Muscle layer of colon (tissue), 2 donors: Measurements from ENCODE around the gene CDC42EP3.

Experiments used
- H3K27ac ChIP-seq: one replicate; pipeline ENCODE4 v1.7.0; 2013; ENCODE audit warnings: low read depth, mild to moderate bottlenecking, low read length, moderate library complexity
- H3K27me3 ChIP-seq, 2 donors: one replicate each; pipeline ENCODE4 v1.7.0; 2013; ENCODE audit warnings: low read length in 2 of 2, mild to moderate bottlenecking in 2 of 2; ENCODE audit not compliant: insufficient read depth in 2 of 2, control insufficient read depth in 1 of 2
- H3K36me3 ChIP-seq: one replicate; pipeline ENCODE4 v1.7.0; 2013; ENCODE audit warnings: mild to moderate bottlenecking, low read length; ENCODE audit not compliant: insufficient read depth
- H3K4me1 ChIP-seq: one replicate; pipeline ENCODE4 v1.7.0; 2013; ENCODE audit warnings: mild to moderate bottlenecking, low read length; ENCODE audit not compliant: insufficient read depth
- H3K4me3 ChIP-seq, 2 donors: one replicate each; pipeline ENCODE4 v1.7.0; 2013; ENCODE audit warnings: low read length in 2 of 2, low read depth in 1 of 2, mild to moderate bottlenecking in 1 of 2, moderate library complexity in 1 of 2
- H3K9ac ChIP-seq: one replicate; pipeline ENCODE4 v1.7.0; 2013; ENCODE audit warnings: low read length
- H3K9me3 ChIP-seq: one replicate; pipeline ENCODE4 v1.7.0; 2013; ENCODE audit warnings: mild to moderate bottlenecking, low read length
- donor health status: abdominal sarcoma.
- donor health status: Adenocarcinoma of cecum.

CDC42EP3 gene

DNA sequence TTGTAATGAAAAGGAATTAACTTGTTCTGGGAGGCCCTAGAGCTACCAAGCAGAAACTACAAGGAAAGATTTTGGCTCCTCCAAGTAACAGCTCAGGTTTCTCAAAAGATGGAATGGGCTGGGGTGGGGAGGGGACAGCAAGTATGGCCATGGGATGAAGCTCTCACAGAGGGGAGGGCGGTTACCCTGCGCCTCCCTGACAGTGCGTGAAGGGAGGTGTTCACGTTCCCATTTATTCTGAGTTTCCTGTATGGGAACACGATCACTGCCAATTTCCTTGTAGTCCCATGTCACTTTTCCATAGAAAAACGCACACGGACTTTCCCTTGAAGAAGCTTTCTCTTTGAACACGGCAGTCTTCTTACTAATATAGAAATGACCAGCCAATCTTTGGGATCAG lies 17.0 kb downstream of the CDC42EP3 start:
- Histone ChIP-seq H3K27ac (peak overlapping the region; percentile 84), H3K9me3 (no peaks in the 10 kb centered on the region), H3K4me1 (peaks cover 91% of the 10 kb centered on the region), H3K4me3 (no peak overlapping the region), H3K9ac (no peak overlapping the region), H3K36me3 (no peaks in the 10 kb centered on the region), H3K27me3 (no peaks in the 10 kb centered on the region)

DNA sequence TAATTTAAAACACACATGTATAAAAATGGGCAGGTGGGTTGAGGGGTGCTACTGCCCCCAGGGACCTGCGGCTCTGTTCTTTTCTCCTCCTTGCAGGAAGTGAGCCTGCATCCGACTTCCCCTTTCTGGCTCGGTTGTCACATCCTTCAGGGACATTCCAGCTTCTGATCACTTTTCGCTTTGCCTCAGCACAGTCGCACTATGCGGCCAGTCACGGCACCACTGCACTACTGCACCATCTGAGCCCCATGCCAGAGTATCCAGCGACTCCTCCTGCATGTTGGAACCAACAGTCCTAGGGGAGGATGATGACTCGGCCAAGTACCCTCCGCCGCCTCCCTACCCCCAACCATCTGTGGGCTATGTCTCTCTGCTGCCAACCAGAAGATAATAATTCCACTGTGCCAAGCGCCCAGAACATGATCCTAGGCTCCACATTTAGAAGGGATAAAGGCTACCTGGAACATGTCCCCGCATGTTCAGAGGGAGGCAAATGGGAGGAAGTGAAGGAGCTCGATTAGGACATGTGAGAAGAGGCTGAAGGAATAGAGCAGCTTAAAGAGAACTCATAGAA lies 17.6 kb downstream of the CDC42EP3 start:
- no peak overlapping the region for H3K9ac ChIP-seq
- H3K9me3 ChIP-seq = no peaks in the 10 kb centered on the region
- peaks cover 85% of the 10 kb centered on the region for H3K4me1 ChIP-seq
- H3K27ac ChIP-seq = peak overlapping the region; percentile 84
- H3K4me3 ChIP-seq = peak overlapping the region in 1 of 2 donors; percentile 32
- no peaks in the 10 kb centered on the region for H3K27me3 ChIP-seq
- no peaks in the 10 kb centered on the region for H3K36me3 ChIP-seq

- no peaks in the 10 kb centered on the region for H3K27me3 ChIP-seq
- H3K4me3 ChIP-seq = no peak overlapping the region
- H3K9ac ChIP-seq = no peak overlapping the region
- H3K9me3 ChIP-seq = no peaks in the 10 kb centered on the region
- H3K4me1 ChIP-seq = peaks cover 85% of the 10 kb centered on the region
- peaks cover 3% of the 10 kb centered on the region for H3K36me3 ChIP-seq
- H3K27ac ChIP-seq = peak overlapping the region; percentile 53
Measured at GRCh38 chr2:37653093-37653492, 18.3 kb downstream of the CDC42EP3 start.

DNA sequence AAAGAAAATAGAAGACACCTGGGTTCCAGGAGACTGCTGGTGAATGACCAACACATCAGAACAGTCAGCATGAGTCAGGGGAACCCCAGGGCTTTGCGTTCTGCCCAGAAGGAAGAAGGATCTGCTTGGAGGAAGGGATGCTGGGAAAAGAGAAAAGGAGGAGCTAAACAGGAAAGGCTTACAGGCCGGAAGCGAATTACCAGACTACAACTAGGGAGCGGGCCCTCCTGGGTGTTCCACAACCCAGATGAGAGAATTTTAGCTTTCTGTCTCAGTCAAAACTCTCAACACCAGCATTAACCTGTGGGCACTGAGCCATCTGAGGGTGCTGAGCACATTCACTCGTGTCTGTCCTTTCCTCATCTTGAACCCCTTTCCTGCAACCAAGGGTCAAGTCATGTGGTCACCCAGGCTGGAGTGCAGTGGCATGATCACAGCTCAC lies 19.2 kb downstream of the CDC42EP3 start:
- Histone ChIP-seq H3K9me3 (no peaks in the 10 kb centered on the region), H3K4me1 (peaks cover 83% of the 10 kb centered on the region), H3K27me3 (no peaks in the 10 kb centered on the region), H3K9ac (no peak overlapping the region), H3K27ac (peak overlapping the region; percentile 0), H3K36me3 (peaks cover 11% of the 10 kb centered on the region), H3K4me3 (no peak overlapping the region)

DNA sequence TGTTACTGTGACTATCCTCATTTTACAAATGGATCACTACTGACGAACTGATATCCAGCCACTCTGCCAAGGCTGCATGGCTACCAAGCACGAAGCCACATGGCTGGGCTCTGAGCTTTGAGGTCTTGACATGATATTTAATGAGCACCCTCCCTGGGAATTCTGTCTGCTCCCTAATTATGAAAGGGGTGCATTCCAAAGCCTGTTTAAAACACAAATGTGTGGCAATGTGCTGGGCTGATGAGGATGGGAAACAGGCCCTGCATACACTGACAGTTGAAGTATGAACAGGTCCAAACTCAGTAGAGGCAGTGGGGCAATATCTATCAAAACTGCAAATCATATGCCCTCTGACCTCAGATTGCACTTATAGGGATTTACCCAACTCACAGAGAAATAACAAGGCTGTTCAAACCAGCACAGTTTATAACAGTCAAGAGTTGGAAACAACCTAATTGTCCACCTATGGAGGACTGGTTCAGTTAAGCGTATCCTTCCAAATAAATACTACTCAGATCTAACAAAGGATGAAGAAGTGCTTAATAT lies 20.8 kb downstream of the CDC42EP3 start:
- H3K4me1 ChIP-seq = peaks cover 78% of the 10 kb centered on the region
- no peaks in the 10 kb centered on the region for H3K27me3 ChIP-seq
- H3K9ac ChIP-seq = no peak overlapping the region
- no peaks in the 10 kb centered on the region for H3K9me3 ChIP-seq
- peak overlapping the region; percentile 10 for H3K27ac ChIP-seq
- no peak overlapping the region for H3K4me3 ChIP-seq
- H3K36me3 ChIP-seq = peaks cover 19% of the 10 kb centered on the region

DNA sequence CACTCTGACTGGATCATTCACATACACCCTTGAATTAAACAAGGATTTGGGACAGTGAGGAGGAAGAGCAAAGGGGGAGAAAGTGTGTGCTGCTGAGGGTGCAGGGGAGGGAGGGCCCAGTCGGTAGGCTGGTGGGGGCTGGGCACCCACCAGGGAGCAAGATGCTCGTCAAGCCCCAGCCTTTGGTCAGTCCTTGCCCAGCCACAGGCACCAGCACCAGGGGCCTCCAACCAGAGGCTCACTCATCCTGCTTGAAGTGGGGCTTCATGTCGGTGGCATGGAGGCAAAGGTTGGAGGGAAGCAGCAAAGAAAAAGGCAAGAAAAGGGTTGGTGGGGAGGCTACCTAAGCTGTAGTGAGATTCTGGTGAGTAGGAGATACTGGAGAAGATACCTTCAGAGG lies 21.9 kb downstream of the CDC42EP3 start:
- Histone ChIP-seq H3K27ac (peak overlapping the region; percentile 10), H3K4me3 (no peak overlapping the region), H3K4me1 (peaks cover 71% of the 10 kb centered on the region), H3K9me3 (no peaks in the 10 kb centered on the region), H3K27me3 (no peaks in the 10 kb centered on the region), H3K9ac (no peak overlapping the region), H3K36me3 (peaks cover 27% of the 10 kb centered on the region)

DNA sequence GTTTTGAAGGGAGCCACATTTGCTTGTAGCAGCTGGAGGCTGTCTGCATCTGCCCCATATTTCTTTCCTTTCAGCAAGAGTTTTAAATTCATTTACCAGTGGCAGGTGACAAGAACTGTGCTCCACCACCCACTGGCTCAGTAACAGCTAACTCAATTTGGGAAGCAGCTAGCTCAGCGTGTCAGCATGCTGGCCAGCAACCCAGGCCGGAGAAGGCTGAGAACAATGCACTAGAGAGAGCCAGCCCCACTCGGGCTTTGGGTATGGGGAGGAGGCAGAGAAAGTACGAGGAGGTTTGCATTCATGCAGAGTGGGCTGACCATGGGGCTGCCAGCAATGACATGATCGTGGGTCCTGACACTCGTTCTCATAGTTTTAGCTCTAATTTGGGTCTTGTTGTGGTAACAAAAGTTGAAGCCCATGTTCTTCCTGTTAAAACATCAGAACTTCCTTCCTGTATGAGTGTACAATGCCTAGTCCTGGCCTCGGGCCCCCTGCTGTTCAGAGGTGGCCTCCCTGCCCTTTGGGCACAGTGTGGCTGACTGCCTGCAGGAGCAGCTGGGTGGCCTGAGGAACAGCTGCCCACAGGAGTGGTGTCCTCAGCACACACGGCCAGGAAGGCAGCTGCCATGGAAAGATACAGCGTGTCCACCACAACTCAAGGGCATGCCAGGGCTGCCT lies 23.0 kb downstream of the CDC42EP3 start:
- Histone ChIP-seq H3K9ac (no peak overlapping the region), H3K27ac (peak overlapping the region; percentile 56), H3K4me1 (peaks cover 68% of the 10 kb centered on the region), H3K9me3 (no peaks in the 10 kb centered on the region), H3K27me3 (no peaks in the 10 kb centered on the region), H3K36me3 (peaks cover 29% of the 10 kb centered on the region), H3K4me3 (peak overlapping the region in 1 of 2 donors; percentile 0)

DNA sequence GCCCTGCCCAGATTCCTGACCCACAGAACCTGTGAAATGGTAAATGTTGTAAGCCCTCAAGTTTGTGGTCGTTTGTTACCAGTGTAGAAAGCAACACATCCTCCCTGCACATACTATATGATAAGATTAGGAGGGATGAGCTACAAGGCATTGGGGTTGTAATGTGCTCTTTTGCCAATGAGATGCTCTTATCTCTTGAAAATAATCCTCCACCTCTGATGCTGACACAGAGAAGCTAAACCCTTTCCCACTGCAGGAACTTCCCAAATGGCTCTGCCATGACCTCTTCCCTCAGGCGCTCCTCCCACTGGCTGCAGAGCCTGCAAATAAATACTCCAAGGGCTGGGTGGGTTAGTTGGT lies 23.5 kb downstream of the CDC42EP3 start:
- peak overlapping the region; percentile 13 for H3K27ac ChIP-seq
- H3K9me3 ChIP-seq = no peaks in the 10 kb centered on the region
- H3K4me1 ChIP-seq = peaks cover 69% of the 10 kb centered on the region
- peaks cover 29% of the 10 kb centered on the region for H3K36me3 ChIP-seq
- H3K4me3 ChIP-seq = peak overlapping the region in 1 of 2 donors; percentile 0
- no peak overlapping the region for H3K9ac ChIP-seq
- H3K27me3 ChIP-seq = no peaks in the 10 kb centered on the region

- no peak overlapping the region for H3K4me3 ChIP-seq
- H3K27ac ChIP-seq = no peak overlapping the region
Measured at GRCh38 chr2:37645836-37646235, 25.6 kb downstream of the CDC42EP3 start.

DNA sequence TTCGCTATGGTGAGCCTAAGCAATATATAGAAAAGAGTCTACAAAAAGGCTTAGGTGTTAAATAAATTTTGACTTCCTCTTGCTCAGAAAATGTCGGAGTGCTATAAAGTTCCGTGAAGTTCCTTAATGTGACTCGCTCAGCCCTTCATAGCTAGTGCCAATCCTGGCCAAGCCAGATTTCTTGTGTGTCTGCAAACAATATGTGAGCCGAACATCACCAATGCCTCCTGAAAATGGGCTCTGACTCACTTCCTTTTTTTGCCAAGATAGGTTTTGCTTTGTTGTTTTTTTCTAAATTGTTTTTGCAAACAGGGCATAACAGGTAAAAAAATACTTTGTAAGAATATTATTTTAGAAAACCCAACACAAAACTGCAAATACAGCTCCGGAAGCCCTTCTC lies 26.1 kb downstream of the CDC42EP3 start:
- H3K4me1 ChIP-seq = peaks cover 66% of the 10 kb centered on the region
- no peak overlapping the region for H3K4me3 ChIP-seq
- no peaks in the 10 kb centered on the region for H3K27me3 ChIP-seq
- H3K27ac ChIP-seq = peak overlapping the region; percentile 20
- peaks cover 29% of the 10 kb centered on the region for H3K36me3 ChIP-seq
- no peaks in the 10 kb centered on the region for H3K9me3 ChIP-seq
- no peak overlapping the region for H3K9ac ChIP-seq

More at GRCh38 chr2:37645836-37646235, 25.6 kb downstream of the CDC42EP3 start:
- no peaks in the 10 kb centered on the region for H3K27me3 ChIP-seq
- peaks cover 29% of the 10 kb centered on the region for H3K36me3 ChIP-seq
- H3K4me1 ChIP-seq = peaks cover 71% of the 10 kb centered on the region
- no peaks in the 10 kb centered on the region for H3K9me3 ChIP-seq
- no peak overlapping the region for H3K9ac ChIP-seq

GRCh38 chr2:37644191-37644590 lies 27.3 kb downstream of the CDC42EP3 start:
- H3K9me3 ChIP-seq = no peaks in the 10 kb centered on the region
- peaks cover 61% of the 10 kb centered on the region for H3K4me1 ChIP-seq
- no peak overlapping the region for H3K4me3 ChIP-seq
- peaks cover 29% of the 10 kb centered on the region for H3K36me3 ChIP-seq
- no peaks in the 10 kb centered on the region for H3K27me3 ChIP-seq
- H3K9ac ChIP-seq = no peak overlapping the region
- H3K27ac ChIP-seq = no peak overlapping the region

DNA sequence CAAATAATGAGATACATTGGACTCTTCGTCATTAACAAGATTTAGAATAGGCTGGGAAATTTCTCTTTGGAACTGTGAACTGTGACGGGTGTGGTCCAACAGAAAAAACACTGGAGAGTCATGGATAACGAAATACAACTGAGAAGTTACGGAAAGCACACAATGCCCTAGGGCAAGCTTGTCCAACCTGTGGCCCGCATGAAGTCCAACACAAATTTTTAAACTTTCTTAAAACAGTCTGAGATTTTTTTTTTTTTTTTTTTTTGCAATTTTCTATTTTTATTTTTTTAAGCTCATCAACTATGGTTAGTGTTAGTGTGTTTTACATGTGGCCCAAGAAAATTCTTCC lies 27.7 kb downstream of the CDC42EP3 start:
- H3K36me3 ChIP-seq = peaks cover 29% of the 10 kb centered on the region
- H3K27ac ChIP-seq = no peak overlapping the region
- no peak overlapping the region for H3K9ac ChIP-seq
- H3K9me3 ChIP-seq = no peaks in the 10 kb centered on the region
- peaks cover 60% of the 10 kb centered on the region for H3K4me1 ChIP-seq
- H3K27me3 ChIP-seq = no peaks in the 10 kb centered on the region
- no peak overlapping the region for H3K4me3 ChIP-seq
